Measurements from ENCODE around the gene CD4.

CD4 gene

DNA sequence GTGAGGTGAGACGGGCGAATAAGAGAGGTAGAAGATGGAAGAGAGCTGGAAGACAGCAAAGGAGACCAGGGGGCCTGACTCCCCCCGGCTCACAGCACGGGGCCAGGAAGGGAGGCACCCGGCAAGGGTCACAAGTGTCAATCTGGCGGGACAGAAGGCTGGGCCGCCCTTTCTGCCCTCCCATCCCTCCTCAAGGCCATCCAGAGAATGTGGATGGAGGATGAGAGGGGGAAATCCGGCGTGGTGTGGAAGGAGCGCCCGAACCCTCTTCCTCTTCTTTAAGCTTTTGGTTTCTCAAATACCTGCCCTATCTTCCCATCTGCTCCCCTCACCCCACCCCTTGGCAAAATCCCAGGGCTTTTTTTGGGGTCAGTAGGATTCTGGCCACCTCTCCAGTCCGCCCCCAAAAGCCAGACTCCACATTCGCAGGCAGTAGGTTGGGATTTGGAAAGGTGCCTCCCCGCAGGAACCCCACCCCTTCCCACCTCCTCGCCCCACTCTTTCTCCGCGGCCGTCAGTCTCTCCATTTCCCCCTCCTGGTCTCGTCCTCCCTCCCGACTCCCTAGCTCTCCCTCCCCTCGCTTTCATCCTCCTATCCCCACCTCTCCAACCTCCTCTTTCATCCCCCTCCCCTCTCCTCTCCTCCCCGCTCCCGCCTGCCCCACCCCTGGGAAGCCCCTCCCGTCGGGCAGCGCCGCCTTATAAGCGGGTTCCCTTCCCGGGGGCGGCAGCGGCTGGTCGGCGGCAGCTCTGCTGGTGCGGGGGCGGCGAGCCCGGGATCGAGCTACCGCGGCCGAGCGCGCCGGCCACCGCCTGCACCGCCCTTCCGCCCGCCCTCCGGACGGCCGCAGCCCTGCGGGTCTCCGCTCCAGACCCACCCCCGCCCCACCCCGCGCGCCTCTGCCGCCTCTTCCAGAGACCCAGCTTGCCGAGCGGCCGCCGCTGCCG lies 23.4 kb upstream of the CD4 start, which contains the start of gene PTMS:
TSS of gene PTMS (plus strand) at position 730 of the 948 bp plus-strand sequence. CDS start 343 bp downstream, outside the sequence.
- no peak for FAIRE-seq

- no peak for FAIRE-seq
Measured at GRCh38 chr12:6766651-6767349, 22.5 kb upstream of the CD4 start.

DNA sequence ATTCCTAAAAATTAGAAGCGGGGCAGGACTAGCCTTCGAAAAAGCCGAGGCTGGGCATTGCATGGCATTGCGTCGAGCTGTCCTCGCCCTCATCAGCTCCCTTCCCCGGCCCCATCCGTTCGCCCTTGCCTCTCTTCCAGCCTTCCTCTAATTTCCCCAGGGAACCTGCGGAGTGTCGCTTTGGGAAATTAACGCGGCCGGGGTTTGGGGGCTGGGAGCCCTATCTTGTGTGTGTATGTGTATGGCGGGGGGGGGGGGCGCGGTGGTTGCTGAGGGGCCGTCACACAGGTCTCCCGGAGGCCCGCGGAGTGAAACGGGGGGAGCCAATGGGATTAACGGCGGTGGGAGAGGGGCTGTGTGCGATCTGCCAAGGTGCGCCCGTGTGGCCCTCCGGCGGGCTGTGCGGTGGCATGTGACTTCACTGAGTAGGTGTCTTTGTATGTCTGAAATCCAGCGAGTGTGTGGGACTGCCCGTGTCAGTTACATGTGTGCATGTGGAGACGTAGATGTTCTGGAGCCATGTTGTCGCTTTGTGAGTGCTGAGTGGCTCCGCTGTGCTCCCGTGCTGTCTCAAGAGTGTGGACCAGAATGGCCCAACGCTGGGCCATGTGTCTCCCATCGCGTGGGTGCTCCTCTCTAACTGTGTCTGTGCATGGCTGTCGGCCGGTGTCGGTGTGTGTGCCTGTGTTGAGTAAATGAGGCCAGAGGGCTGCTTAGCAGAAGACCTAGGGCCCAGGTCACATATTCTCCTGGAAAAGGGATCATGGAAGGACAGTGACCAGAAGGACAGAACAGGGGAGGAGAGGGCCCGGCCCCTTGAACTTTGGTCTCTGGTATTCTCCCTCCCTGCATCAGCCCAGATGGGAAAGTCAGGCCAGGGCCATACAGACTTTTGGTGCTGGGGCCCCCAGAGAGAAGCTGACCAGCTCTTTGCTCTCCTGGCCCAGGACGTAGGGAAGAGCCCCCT lies 21.7 kb upstream of the CD4 start:
- FAIRE-seq = no peak

- no peak for FAIRE-seq
Measured at GRCh38 chr12:6768437-6768914, 20.9 kb upstream of the CD4 start.

DNA sequence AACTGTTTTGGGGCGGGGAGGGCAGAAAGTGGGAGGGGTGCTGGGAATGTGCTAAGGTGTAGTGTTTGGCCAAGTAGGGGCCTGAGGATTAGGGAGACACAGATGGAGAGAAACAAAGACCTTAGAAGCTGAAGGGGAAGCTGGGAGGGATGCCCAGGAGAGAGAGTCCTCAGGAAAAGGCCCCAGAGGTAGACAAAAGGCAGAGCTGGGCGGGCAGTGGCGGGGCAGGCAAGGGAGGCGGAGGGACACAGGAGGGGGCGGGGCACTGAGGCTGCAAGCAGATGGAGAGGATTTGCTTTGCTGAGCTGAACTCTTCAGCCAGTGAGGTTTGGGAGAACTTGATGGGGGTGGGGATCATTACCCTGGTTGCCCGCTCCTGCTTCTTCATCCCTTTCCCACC lies 20.3 kb upstream of the CD4 start:
- no peak for FAIRE-seq

DNA sequence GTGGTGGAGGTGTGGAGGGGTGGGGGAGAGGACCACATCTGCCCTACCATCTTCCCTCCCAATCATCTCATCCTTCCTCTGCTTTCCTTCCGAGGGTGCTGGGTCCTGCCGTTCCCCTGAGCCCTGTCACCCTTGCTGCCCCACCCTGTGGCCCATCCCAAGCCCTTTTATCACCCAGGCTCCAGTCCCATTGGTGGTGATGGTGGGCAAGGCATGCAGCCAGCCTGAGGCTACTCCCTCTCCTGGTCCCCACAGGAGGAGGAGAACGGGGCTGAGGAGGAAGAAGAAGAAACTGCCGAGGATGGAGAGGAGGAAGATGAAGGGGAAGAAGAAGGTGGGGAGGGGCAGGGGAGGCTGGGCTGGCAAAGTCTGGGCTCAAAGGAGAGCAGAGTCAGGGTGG lies 19.7 kb upstream of the CD4 start:
- FAIRE-seq = no peak

DNA sequence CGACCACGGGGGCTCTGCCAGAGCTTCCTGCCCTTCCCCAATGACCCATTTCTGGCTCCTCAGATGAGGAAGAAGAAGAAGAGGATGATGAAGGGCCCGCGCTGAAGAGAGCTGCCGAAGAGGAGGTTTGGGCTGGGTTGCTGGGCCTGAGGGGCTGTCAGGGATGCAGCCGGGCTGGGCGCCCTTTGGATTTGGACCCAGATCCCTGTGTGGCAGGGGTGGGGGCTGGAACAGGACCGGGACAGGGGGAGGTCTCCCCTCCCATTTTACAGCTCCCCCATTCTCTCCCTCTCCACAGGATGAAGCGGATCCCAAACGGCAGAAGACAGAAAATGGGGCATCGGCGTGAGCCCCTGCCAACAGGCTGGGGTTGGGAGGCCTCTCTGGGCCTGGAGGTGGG lies 19.2 kb upstream of the CD4 start:
- no peak for FAIRE-seq

- no peak for FAIRE-seq
Measured at GRCh38 chr12:6770600-6770999, 18.7 kb upstream of the CD4 start.

DNA sequence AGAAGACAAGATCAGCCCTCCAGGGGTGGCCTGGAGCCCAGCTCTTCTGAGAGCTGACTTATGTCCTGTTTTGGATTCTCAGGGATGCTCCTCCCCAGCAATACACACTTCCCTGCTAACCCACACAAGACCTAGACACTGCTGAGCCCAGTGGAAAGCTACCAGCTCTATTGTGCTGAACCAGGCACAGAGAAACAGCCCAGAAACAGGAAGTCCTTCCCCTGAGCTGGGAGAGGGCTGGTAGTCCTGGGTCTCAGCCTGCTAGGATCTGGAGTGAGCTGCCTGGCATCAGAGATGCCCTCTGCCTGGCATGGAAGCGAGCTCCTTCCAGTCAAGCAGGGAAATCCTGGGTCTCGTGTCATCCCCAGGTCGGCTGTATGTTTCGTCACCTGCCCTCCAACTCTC lies 18.2 kb upstream of the CD4 start:
- FAIRE-seq = no peak

- no peak for FAIRE-seq
Measured at GRCh38 chr12:6771509-6772330, 17.6 kb upstream of the CD4 start.

- FAIRE-seq = no peak
Measured at GRCh38 chr12:6772331-6772695, 17.0 kb upstream of the CD4 start, which contains the start of gene LAG3. LAG3 (plus strand) TSS chr12:6772520; CDS start chr12:6772853, 333 bp downstream.

DNA sequence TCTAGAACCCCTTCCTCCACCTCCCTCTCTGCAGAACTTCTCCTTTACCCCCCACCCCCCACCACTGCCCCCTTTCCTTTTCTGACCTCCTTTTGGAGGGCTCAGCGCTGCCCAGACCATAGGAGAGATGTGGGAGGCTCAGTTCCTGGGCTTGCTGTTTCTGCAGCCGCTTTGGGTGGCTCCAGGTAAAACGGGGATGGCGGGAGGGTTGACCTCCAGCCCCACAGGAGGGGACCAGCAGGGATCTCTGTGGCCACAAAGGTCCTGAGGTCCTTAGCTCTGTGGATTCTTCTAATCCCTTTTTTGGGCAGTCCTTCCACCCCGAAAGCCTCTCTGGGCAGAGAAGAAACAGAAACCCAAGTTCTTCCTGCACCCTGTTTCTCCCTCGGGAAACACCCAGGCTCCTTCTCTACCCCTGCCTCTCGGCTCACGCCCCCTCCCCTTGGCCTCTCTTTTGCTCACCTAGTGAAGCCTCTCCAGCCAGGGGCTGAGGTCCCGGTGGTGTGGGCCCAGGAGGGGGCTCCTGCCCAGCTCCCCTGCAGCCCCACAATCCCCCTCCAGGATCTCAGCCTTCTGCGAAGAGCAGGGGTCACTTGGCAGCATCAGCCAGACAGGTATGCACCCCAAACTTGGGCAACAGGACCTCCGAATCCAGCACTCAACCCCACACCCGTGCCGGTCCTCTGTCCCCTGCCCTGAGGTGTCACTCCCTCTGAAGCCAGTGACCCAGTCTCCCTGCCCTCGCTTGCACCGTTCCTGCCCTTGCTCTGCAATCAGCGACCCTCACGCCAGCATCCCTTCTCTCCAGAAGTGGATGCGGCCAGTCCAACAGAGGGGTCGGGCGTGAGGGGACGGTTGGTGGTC lies 16.4 kb upstream of the CD4 start:
- FAIRE-seq = no peak

- FAIRE-seq = no peak
Measured at GRCh38 chr12:6773590-6774351, 15.6 kb upstream of the CD4 start.

- no peak for FAIRE-seq
Measured at GRCh38 chr12:6774499-6775062, 14.7 kb upstream of the CD4 start.

DNA sequence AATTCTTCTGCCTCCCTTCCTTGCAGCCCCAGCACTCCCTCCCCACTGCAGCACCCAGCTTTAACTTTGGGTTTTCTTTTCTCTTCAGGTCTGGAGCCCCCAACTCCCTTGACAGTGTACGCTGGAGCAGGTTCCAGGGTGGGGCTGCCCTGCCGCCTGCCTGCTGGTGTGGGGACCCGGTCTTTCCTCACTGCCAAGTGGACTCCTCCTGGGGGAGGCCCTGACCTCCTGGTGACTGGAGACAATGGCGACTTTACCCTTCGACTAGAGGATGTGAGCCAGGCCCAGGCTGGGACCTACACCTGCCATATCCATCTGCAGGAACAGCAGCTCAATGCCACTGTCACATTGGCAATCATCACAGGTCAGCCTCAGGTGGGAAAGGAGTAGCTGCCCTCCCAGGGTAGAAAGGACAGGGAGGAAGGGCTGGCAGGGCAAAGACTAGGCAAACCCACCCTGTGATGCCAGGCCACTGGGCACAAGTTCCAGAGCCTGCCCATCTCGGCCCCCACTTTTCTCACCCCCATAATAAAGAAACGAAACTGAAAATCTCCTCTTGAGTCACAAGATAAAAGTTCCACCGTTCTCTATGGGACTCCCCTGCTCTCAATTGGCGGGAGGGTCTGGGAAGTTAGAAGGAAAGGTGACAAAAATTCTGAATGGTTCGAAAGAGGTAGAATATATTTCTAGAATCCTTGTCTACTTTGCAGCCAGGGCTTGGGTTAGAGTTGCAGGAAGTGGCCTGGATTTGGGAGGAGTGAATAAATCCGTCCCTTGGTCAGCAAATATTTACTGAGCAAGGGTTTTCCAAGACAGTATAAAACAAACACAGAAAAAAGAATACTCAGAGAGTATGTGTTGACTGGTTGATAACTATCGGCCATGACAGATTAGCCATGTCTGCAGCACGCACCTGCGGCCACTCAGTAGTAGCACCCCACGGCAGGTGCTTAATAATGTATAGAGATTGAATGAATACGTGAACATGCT lies 13.8 kb upstream of the CD4 start:
- no peak for FAIRE-seq

DNA sequence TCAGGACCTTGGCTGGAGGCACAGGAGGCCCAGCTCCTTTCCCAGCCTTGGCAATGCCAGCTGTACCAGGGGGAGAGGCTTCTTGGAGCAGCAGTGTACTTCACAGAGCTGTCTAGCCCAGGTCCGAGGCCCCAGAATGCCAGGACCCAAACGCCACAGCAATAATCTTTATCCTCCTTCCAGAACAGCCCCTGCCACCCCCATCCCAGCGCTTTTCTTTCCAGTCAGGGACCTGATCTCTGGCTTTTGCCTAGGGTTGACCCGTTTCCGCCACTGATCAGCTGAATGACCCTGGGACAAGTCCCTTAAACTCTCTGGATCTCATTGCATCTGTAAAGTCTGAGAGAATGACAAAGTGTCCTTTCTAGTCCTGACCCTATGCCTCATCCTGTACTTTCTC lies 11.9 kb upstream of the CD4 start:
- no peak for FAIRE-seq

DNA sequence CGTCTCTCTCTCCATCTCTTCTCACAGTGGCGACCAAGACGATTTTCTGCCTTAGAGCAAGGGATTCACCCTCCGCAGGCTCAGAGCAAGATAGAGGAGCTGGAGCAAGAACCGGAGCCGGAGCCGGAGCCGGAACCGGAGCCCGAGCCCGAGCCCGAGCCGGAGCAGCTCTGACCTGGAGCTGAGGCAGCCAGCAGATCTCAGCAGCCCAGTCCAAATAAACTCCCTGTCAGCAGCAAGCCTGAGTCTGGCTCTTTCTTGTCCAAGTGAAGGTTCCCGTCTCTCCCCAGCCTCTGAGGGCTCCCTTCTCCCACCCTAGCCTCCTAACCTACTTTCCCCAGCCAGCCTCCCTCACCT lies 11.1 kb upstream of the CD4 start:
- FAIRE-seq = no peak

Data from endometrium (tissue), 2 donors.